ENCODE data around the gene C16orf46.

DNA sequence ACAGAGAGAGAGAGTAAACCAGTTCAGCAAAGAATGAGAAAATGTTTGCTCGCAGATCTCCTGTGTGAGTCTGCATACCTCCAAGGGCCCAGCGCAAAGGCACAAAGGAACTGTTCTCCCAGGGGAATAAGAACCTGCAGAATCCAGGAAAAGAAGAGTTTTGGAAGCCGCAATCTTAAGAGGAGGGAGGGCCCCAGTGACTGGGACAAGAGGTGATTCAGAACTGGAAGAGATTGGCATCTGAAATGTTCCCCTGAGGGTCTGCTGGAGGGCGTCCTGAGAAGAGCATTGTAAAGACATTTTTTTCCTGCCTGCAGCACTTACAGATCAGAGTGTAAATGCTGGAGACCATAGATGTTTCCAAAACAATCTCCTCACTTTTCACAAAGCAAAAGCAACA lies 35.3 kb downstream of the C16orf46 start:
- TF ChIP-seq CTCF (conservative IDR thresholded peaks at IDR 0.05 in 1 of 2, IDR thresholded peaks at IDR 0.05 in 1 of 2; ENCODE audit: extremely low read depth in 1 of 2, insufficient read depth in 1 of 2, low read depth in 1 of 2, low read length in 2 of 2) (no peak), EZH2 (IDR thresholded peaks at IDR 0.05; ENCODE audit: borderline replicate concordance, low read length) (no peak)
